HEK293T (cell line): ENCODE data around the gene EIF6.

Source experiments
- ELF4 ChIP-seq: fragments of 450-650 bp; IDR thresholded peaks from 2 replicates; pipeline ENCODE4 v1.6.1; 2017; ENCODE audit warnings: antibody characterized with exemption
- FOXA1 ChIP-seq: fragments of 450-650 bp; IDR thresholded peaks from 2 replicates; pipeline ENCODE4 v1.6.1; 2016; ENCODE audit warnings: mild to moderate bottlenecking
- FOXK2 ChIP-seq: fragments of 450-650 bp; IDR thresholded peaks from 2 replicates; pipeline ENCODE4 v1.6.1; 2016; ENCODE audit warnings: mild to moderate bottlenecking
- FOXM1 ChIP-seq: fragments of 450-650 bp; IDR thresholded peaks from 2 replicates; pipeline ENCODE4 v1.6.1; 2017; ENCODE audit warnings: mild to moderate bottlenecking, borderline replicate concordance
- HDGF ChIP-seq: fragments of 450-650 bp; IDR thresholded peaks from 2 replicates; pipeline ENCODE4 v1.6.1; 2017; ENCODE audit warnings: antibody characterized with exemption, borderline replicate concordance
- NFRKB ChIP-seq: fragments of 450-650 bp; IDR thresholded peaks from 2 replicates; pipeline ENCODE4 v1.6.1; 2016; ENCODE audit warnings: mild to moderate bottlenecking, moderate library complexity
- SP1 ChIP-seq: fragments of 450-650 bp; IDR thresholded peaks from 2 replicates; pipeline ENCODE4 v1.6.1; 2017
- SUZ12 ChIP-seq: fragments of 450-650 bp; IDR thresholded peaks from 2 replicates; pipeline ENCODE4 v1.6.1; 2016; ENCODE audit warnings: mild to moderate bottlenecking
- TARDBP ChIP-seq: fragments of 450-650 bp; IDR thresholded peaks from 2 replicates; pipeline ENCODE4 v1.6.1; 2016

- TF ChIP-seq FOXM1 (no peak), SUZ12 (no peak), FOXA1 (no peak), HDGF (no peak), ELF4 (no peak), NFRKB (no peak), FOXK2 (no peak), SP1 (no peak), TARDBP (no peak)
Measured at GRCh38 chr20:35307666-35308653, 23.4 kb upstream of the EIF6 start.
